ENCODE results near the gene SIDT2.

DNA sequence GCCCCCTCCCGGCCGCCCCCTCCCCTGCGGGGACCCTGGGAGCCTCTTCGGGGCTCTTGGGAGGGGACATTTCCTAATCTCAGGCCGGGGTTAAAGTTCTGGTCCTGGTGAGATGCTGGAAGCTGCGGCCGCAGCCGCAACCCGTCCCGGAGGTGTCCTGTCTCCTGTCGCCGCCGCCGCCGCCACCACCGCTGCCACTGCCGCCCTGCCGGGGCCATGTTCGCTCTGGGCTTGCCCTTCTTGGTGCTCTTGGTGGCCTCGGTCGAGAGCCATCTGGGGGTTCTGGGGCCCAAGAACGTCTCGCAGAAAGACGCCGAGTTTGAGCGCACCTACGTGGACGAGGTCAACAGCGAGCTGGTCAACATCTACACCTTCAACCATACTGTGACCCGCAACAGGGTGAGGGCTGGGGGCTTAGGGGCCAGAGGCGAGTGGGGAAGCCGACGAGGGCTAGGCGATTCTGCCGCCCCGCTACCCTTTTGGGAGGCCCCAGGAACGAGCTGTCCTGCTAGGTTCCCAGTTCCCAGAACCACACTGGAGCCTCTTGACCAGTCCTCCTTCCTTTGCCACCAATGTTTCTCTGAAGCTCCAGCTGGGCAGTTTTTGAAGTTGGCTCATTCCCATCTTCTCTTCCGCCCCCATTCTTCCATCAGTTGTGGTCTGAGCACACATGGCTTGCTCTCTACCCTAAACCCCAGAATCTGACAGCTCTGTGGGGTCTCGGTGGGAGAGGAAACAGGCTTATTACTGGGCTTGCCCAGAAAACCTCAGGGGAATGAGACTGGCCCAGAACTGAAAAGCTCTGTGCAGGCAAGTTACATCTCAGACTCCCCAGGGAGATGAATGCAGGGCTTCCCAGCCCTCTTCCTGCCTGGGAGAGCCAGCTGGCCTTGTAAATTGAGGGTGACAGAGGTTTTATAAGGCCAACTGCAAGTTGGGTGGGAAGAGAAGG, 781 bp downstream of the SIDT2 start:
- TF ChIP-seq JUN (IDR thresholded peaks at IDR 0.05; ENCODE audit: borderline replicate concordance, insufficient read depth, insufficient read length, low read depth) (no peak), POLR2AphosphoS5 (IDR thresholded peaks at IDR 0.05; ENCODE audit: insufficient read depth, low read depth, low read length) (no peak), EZH2 (IDR thresholded peaks at IDR 0.05; ENCODE audit: borderline replicate concordance, low read depth, low read length, severe bottlenecking) (no peak), POLR2A (IDR thresholded peaks at IDR 0.05; ENCODE audit: low read depth, low read length) (no peak), MYC (IDR thresholded peaks at IDR 0.05; ENCODE audit: low read depth, low read length) (no peak)
- TF ChIP-seq, protein P1, sequence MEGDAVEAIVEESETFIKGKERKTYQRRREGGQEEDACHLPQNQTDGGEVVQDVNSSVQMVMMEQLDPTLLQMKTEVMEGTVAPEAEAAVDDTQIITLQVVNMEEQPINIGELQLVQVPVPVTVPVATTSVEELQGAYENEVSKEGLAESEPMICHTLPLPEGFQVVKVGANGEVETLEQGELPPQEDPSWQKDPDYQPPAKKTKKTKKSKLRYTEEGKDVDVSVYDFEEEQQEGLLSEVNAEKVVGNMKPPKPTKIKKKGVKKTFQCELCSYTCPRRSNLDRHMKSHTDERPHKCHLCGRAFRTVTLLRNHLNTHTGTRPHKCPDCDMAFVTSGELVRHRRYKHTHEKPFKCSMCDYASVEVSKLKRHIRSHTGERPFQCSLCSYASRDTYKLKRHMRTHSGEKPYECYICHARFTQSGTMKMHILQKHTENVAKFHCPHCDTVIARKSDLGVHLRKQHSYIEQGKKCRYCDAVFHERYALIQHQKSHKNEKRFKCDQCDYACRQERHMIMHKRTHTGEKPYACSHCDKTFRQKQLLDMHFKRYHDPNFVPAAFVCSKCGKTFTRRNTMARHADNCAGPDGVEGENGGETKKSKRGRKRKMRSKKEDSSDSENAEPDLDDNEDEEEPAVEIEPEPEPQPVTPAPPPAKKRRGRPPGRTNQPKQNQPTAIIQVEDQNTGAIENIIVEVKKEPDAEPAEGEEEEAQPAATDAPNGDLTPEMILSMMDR (IDR thresholded peaks at IDR 0.05; ENCODE audit: extremely low read depth in 1 of 2, insufficient read depth in 1 of 2, low read depth in 1 of 2, low read length in 2 of 2), result no peak
- TF ChIP-seq, protein P2, sequence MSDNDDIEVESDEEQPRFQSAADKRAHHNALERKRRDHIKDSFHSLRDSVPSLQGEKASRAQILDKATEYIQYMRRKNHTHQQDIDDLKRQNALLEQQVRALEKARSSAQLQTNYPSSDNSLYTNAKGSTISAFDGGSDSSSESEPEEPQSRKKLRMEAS (IDR thresholded peaks at IDR 0.05; ENCODE audit: insufficient read depth, insufficient read length), result no peak

All from endothelial cell of umbilical vein (primary cell).